Retinal pigment epithelial cell (primary cell): Measurements from ENCODE around the gene MZB1.

Experiments used
- DNase-seq: peaks from one replicate; pipeline ENCODE4 v3.0.0-alpha.2; 2010; ENCODE audit warnings: low read depth
- H3K4me3 ChIP-seq: 2 replicates; pipeline ENCODE4 v1.5.1; 2011; ENCODE audit warnings: mild to moderate bottlenecking, low read length, control low read depth, moderate library complexity
- CTCF ChIP-seq: conservative IDR thresholded peaks from 2 replicates; pipeline ENCODE4 v1.5.1; 2011; ENCODE audit warnings: low read depth, low read length, control low read depth, inconsistent platforms

Gene MZB1

GRCh38 chr5:139341689-139342422 lies 47.9 kb downstream of the MZB1 start, which contains the start of gene PAIP2:
PAIP2 (plus strand) TSS chr5:139341854; CDS start chr5:139363785, 21,931 bp downstream.
- TF ChIP-seq CTCF, result peak; percentile 73
- H3K4me3 ChIP-seq, result peak within 1 kb of the TSS; percentile 97
- DNase-seq, result peak; percentile 92

- TF ChIP-seq CTCF, result no peak
- H3K4me3 ChIP-seq, result peak overlapping the region; percentile 97
- no peak for DNase-seq
Measured at GRCh38 chr5:139341187-139341688, 48.5 kb downstream of the MZB1 start.

- no peak overlapping the region for H3K4me3 ChIP-seq
- no peak for DNase-seq
- TF ChIP-seq CTCF, result no peak
Measured at GRCh38 chr5:139340051-139340450, 49.7 kb downstream of the MZB1 start.
